Activated naive CD4-positive, alpha-beta T cell treated with anti-CD3 and anti-CD28 coated beads, Interleukin-2, amount 50 U/mL, for 72 hours (primary cell): ENCODE measurements around the gene EMD. TPM values are rescaled to one million over a fixed set of nuclear protein-coding genes. Genes with fewer than 3 reads are reported as not detected.
A peak's percentile ranks its signal among the peaks of the same experiment; 100 is the strongest.

Source experiments
- ATAC-seq, 2 donors: fragments of 150-1000 bp; cut with Tn5 transposase; 2 replicates each; pipeline ENCODE4 v1.10.0; 2021; ENCODE audit warnings: mild to moderate bottlenecking in 2 of 2, moderate library complexity in 2 of 2
- DNase-seq, 2 donors: peaks; one replicate each; pipeline ENCODE4 v3.0.0; 2021 to 2022; ENCODE audit warnings: low spot score in 2 of 2
- H3K27ac Mint-ChIP-seq, 2 donors: one replicate each; pipeline ENCODE4 v1.8.0; 2022; ENCODE audit warnings: mild to moderate bottlenecking in 2 of 2, mixed read lengths in 2 of 2
- H3K36me3 Mint-ChIP-seq, 2 donors: one replicate each; pipeline ENCODE4 v1.8.0; 2022; ENCODE audit warnings: mixed read lengths in 2 of 2
- H3K9me3 Mint-ChIP-seq, 2 donors: one replicate each; pipeline ENCODE4 v1.8.0; 2022; ENCODE audit warnings: mixed read lengths in 2 of 2
- total RNA-seq, 2 donors: library from RNA; stranded (reverse); gene quantifications; one replicate each; pipeline ENCODE4 v1.2.3, GENCODE V29; 2022

Gene EMD
- total RNA-seq, 2 donors from 2014 or later, result 79.3 to 83.0 TPM

DNA sequence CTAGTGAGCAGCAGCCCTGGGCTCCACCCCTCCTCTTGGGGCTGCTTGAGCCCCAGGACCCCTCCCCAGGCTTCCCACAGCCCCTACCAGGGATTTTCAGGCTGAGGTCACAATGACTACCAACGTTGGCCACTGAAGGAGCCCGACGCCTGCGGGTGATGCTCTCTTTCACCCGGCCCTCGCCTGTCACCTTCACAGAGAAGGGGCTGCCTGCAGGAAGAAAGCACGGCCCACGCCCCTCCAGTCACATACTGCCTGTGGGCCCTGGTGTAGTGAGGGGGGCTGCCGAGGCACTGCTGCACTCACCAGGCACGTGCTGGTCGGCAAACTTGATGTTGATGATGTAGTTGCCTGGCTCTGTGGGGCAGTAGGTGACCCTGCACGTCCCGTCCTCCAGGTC, 26.6 kb upstream of the EMD start:
- H3K27ac Mint-ChIP-seq, result no peak overlapping the region
- no peaks in the 10 kb centered on the region for H3K36me3 Mint-ChIP-seq
- ATAC-seq (no peak), DNase-seq (no peak)
- no peaks in the 10 kb centered on the region for H3K9me3 Mint-ChIP-seq

DNA sequence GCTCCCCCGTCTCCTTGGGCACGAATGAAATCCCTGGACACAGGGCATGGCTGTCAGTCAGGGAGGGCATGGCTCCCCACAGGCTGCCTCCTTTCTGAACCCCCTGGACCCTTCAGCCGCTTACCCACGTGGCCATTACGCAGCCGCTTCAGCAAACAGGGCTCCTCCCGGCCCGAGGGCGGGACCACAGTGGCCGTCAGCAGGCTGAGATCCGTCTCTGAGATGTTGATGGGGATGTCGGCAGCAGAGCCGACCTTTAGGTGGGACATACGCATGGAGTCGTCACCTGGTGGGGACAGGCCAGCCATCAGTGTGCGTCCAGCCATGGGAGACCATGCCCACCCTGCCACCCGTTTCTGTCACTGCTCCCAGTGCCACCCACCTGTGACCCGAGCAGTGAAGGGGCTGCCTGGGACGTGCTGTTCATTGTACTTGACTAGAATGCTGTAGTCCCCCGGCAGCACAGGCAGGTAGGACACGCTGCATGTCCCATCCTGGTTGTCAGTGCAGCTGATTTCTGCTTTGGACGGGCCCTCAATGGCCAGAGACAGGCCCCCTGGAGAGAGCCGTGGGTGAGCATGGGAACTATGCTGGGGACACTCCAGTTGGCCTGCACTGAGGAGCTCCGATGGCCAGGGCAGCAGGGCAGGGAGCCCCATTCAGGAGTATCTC, 25.8 kb upstream of the EMD start:
- H3K27ac Mint-ChIP-seq, result no peak overlapping the region
- H3K9me3 Mint-ChIP-seq, result no peaks in the 10 kb centered on the region
- no peaks in the 10 kb centered on the region for H3K36me3 Mint-ChIP-seq
- DNase-seq (no peak), ATAC-seq (no peak)

DNA sequence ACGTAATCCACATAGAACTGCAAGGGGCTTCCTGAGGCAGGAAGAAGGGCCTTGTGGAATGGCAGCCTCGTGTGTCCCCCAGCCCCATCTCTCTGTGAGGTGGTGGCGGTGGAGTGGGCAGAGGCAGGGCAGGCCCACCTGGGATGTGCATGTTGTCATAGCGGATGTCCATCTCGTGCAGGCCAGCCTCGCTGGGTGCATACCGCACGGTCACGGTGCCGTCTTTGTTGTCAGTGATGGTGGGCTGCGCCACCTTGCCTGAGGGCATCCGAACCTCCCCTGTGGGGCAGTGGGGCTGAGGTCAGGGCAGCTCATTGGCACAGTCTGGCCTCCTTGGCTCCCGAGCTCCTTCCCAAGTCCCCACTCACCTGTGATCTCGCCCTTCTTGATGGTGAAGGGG, 25.1 kb upstream of the EMD start:
- ATAC-seq (no peak), DNase-seq (no peak)
- H3K9me3 Mint-ChIP-seq, result no peaks in the 10 kb centered on the region
- peaks cover 0 to 4% of the 10 kb centered on the region in 2 donors for H3K36me3 Mint-ChIP-seq
- no peak overlapping the region for H3K27ac Mint-ChIP-seq

- H3K36me3 Mint-ChIP-seq, result peaks cover 0 to 4% of the 10 kb centered on the region in 2 donors
- no peaks in the 10 kb centered on the region for H3K9me3 Mint-ChIP-seq
- H3K27ac Mint-ChIP-seq, result no peak overlapping the region
- DNase-seq (no peak), ATAC-seq (no peak)
These were observed 24.6 kb upstream of the EMD start for GRCh38 chrX:154354516-154354915.

- no peak for DNase-seq
- H3K9me3 Mint-ChIP-seq, result no peaks in the 10 kb centered on the region
- no peak for ATAC-seq
- no peak overlapping the region for H3K27ac Mint-ChIP-seq
- H3K36me3 Mint-ChIP-seq, result peaks cover 0 to 4% of the 10 kb centered on the region in 2 donors
These were observed 23.9 kb upstream of the EMD start for GRCh38 chrX:154355094-154355775.

GRCh38 chrX:154355776-154356140, 23.3 kb upstream of the EMD start:
- H3K27ac Mint-ChIP-seq, result no peak overlapping the region
- no peaks in the 10 kb centered on the region for H3K9me3 Mint-ChIP-seq
- peaks cover 0 to 4% of the 10 kb centered on the region in 2 donors for H3K36me3 Mint-ChIP-seq
- ATAC-seq, result no peak
- no peak for DNase-seq

GRCh38 chrX:154356596-154356995, 22.5 kb upstream of the EMD start:
- ATAC-seq (no peak), DNase-seq (no peak)
- Mint-ChIP-seq H3K9me3 (no peaks in the 10 kb centered on the region), H3K36me3 (peaks cover 0 to 4% of the 10 kb centered on the region in 2 donors), H3K27ac (no peak overlapping the region)

- Mint-ChIP-seq H3K36me3 (peaks cover 0 to 4% of the 10 kb centered on the region in 2 donors), H3K27ac (no peak overlapping the region), H3K9me3 (no peaks in the 10 kb centered on the region)
- DNase-seq (no peak), ATAC-seq (no peak)
These were observed 21.9 kb upstream of the EMD start for GRCh38 chrX:154357205-154357604.

DNA sequence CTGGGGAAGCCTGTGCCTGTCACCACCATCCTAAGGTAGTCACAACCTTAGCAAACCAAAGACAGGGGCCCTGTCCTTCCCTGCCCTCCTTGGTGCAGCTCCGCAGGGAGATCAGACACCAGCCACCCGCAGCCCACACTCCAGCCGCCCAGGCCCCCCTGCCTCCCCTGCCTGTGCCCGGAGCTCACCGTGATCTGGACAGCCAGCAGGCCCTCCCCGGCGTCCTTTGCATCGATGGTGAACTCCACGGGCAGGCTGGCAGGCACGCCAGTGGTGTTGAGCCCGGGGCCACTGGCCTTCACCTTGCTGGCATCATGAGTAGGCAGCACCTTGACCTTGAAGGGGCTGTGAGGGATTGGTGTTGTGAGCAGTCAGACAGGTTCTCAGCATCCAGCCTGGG, 21.1 kb upstream of the EMD start:
- peaks cover 0 to 4% of the 10 kb centered on the region in 2 donors for H3K36me3 Mint-ChIP-seq
- DNase-seq (no peak), ATAC-seq (no peak)
- no peak overlapping the region for H3K27ac Mint-ChIP-seq
- no peaks in the 10 kb centered on the region for H3K9me3 Mint-ChIP-seq

DNA sequence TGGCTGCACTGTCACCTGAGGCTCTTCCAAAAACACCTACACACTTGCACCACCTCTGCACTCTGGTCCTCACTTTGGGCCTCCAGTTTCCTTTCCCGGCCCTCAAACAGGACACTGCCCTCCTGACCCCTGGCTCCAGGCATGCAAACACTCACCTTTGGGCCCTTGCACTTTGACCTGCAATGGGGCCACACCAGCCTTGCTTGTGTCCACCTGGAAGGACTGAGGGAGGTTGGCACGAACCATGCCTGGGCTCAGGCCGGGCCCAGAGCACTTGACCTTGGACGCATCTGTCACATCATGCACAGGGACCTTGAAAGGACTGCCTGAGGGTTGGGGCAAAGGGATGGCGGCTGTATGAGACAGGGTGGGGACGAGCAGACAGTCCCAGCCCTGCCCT, 20.3 kb upstream of the EMD start:
- no peak for DNase-seq
- H3K9me3 Mint-ChIP-seq, result no peaks in the 10 kb centered on the region
- peaks cover 0 to 4% of the 10 kb centered on the region in 2 donors for H3K36me3 Mint-ChIP-seq
- no peak for ATAC-seq
- H3K27ac Mint-ChIP-seq, result peak overlapping the region in 1 of 2 donors; percentile 59

GRCh38 chrX:154359362-154360154, 19.5 kb upstream of the EMD start:
- H3K9me3 Mint-ChIP-seq, result no peaks in the 10 kb centered on the region
- peaks cover 0 to 5% of the 10 kb centered on the region in 2 donors for H3K36me3 Mint-ChIP-seq
- ATAC-seq, result no peak
- no peak overlapping the region for H3K27ac Mint-ChIP-seq
- no peak for DNase-seq

DNA sequence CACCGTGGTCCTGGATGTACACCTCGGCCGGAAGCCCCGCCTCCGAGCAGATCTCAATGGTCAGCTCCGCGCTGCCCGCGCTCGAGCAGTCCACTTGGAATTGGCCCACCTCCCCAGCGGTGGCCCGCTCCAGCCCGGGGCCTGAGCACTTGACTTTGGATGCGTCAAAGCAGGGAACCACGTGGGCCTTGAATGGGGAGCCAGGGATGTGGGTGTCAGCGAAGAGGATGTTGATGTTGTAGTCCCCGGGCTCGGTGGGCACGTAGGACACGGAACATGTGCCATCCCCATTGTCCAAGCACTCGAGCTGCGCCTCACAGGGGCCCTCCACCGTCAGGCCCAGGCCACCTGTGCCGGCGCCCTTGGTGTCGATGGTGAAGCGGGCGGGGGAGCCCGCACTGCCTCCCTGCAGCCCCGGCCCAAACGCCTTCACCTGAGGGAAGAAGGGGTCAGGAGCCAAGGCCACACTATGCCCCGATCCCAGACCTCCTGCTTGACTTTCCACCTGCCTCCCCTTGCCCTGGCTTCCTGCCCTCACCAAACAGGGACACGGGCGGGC, 18.9 kb upstream of the EMD start:
- peaks cover 0 to 10% of the 10 kb centered on the region in 2 donors for H3K36me3 Mint-ChIP-seq
- DNase-seq, result no peak
- no peak overlapping the region for H3K27ac Mint-ChIP-seq
- H3K9me3 Mint-ChIP-seq, result no peaks in the 10 kb centered on the region
- ATAC-seq, result no peak

DNA sequence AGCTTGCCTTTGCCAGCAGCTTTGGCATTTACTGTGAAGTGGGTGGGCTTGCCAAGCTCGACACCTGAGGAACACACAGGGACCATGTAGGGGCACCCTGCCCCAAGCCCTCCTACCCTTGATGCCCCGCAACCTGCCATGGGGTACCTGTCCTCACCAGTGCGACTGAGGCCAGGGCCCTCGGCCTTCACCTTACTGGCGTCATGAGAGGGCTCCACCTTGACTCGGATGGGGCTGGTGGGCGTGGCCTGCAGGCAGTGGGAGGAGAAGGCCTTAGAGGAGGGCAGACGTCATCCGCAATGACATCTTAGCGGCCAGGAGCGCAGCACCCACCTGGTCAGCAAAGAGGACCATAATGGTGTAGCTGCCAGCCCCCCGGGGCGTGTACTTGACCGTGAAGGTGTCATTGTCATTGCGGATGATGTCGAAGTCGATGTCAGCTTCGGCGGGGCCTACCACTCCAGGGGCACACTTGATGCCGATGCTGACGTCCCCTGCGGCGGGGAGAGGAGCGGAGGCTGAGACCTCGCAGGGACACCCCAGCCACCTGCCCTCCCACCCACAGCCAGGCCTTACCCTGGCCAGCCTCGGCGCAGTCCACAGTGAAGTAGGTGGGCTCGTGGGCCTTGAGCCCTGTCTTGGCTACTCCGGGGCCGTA, 16.9 kb upstream of the EMD start:
- DNase-seq, result no peak
- H3K36me3 Mint-ChIP-seq, result peaks cover 0 to 10% of the 10 kb centered on the region in 2 donors
- no peaks in the 10 kb centered on the region for H3K9me3 Mint-ChIP-seq

GRCh38 chrX:154363706-154364439, 15.2 kb upstream of the EMD start:
- DNase-seq (no peak), ATAC-seq (no peak)
- Mint-ChIP-seq H3K9me3 (no peaks in the 10 kb centered on the region), H3K36me3 (peaks cover 0 to 7% of the 10 kb centered on the region in 2 donors), H3K27ac (no peak overlapping the region)

More for the DNA sequence above, 16.9 kb upstream of the EMD start:
- H3K27ac Mint-ChIP-seq, result no peak overlapping the region
- ATAC-seq, result no peak

GRCh38 chrX:154365052-154365600, 14.0 kb upstream of the EMD start:
- ATAC-seq (no peak), DNase-seq (no peak)
- Mint-ChIP-seq H3K27ac (peak overlapping the region in 1 of 2 donors; percentile 14), H3K36me3 (peaks cover 5 to 11% of the 10 kb centered on the region in 2 donors), H3K9me3 (no peaks in the 10 kb centered on the region)
